Measurements from ENCODE around the gene SLC51B.

The SLC51B gene

DNA sequence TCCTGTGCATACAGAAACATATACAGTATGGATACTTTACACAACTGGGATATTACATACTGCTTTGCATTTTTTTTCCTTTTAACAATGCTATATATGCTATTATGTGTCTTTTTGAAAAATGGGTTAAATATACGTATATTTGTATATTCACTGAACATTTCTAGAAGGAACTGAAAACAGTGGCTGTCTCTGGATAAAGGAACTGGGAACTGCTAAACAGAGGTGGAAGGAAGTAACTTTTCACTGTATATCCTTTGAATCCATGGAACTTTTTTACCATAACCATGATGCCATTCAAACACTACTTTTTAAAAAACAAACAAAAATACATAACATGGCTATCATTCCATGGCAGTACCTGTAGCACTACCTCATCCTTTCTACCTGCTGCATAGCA lies 17.6 kb upstream of the SLC51B start:
- no peak overlapping the region for H3K27ac ChIP-seq (ENCODE audit: poor library complexity, severe bottlenecking)
- H3K27me3 ChIP-seq (ENCODE audit: insufficient read depth, poor library complexity, severe bottlenecking): no peaks in the 10 kb centered on the region
- no peak overlapping the region for H3K4me3 ChIP-seq (ENCODE audit: severe bottlenecking)
- H3K4me1 ChIP-seq (ENCODE audit: insufficient read depth, poor library complexity, severe bottlenecking): peaks cover 7% of the 10 kb centered on the region
- H3K36me3 ChIP-seq (ENCODE audit: low read depth): peaks cover 41% of the 10 kb centered on the region
- no peak for ATAC-seq (ENCODE audit: low read depth)
- no peaks in the 10 kb centered on the region for H3K9me3 ChIP-seq (ENCODE audit: severe bottlenecking)
- no peak for DNase-seq (ENCODE audit: low spot score)
- TF ChIP-seq CTCF (IDR thresholded peaks at IDR 0.05; ENCODE audit: poor library complexity, severe bottlenecking): no peak

DNA sequence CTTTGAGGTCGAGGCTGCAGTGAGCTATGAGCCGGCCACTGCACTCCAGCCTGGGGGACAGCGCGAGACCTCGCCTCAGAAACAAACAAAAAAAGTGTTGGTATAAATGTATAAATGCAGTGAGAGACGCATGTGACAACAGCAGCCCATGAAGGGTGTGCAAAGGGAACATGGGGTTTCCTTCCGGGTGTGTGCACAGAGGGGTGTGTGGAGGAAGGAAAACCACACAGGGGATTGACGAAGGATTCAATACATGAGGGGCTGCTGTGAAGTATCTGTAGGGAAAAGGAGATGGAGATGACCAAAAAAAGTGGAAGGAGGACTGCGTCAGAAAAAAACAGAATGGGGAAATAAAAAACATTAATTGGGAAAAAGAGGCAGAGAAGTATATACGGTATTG lies 16.8 kb upstream of the SLC51B start:
- TF ChIP-seq CTCF (IDR thresholded peaks at IDR 0.05; ENCODE audit: poor library complexity, severe bottlenecking): no peak
- ATAC-seq (ENCODE audit: low read depth): no peak
- DNase-seq (ENCODE audit: low spot score): no peak
- no peaks in the 10 kb centered on the region for H3K9me3 ChIP-seq (ENCODE audit: severe bottlenecking)
- no peaks in the 10 kb centered on the region for H3K27me3 ChIP-seq (ENCODE audit: insufficient read depth, poor library complexity, severe bottlenecking)
- no peak overlapping the region for H3K27ac ChIP-seq (ENCODE audit: poor library complexity, severe bottlenecking)
- H3K36me3 ChIP-seq (ENCODE audit: low read depth): peaks cover 34% of the 10 kb centered on the region
- peak overlapping the region; percentile 60 for H3K4me3 ChIP-seq (ENCODE audit: severe bottlenecking)
- peaks cover 7% of the 10 kb centered on the region for H3K4me1 ChIP-seq (ENCODE audit: insufficient read depth, poor library complexity, severe bottlenecking)

DNA sequence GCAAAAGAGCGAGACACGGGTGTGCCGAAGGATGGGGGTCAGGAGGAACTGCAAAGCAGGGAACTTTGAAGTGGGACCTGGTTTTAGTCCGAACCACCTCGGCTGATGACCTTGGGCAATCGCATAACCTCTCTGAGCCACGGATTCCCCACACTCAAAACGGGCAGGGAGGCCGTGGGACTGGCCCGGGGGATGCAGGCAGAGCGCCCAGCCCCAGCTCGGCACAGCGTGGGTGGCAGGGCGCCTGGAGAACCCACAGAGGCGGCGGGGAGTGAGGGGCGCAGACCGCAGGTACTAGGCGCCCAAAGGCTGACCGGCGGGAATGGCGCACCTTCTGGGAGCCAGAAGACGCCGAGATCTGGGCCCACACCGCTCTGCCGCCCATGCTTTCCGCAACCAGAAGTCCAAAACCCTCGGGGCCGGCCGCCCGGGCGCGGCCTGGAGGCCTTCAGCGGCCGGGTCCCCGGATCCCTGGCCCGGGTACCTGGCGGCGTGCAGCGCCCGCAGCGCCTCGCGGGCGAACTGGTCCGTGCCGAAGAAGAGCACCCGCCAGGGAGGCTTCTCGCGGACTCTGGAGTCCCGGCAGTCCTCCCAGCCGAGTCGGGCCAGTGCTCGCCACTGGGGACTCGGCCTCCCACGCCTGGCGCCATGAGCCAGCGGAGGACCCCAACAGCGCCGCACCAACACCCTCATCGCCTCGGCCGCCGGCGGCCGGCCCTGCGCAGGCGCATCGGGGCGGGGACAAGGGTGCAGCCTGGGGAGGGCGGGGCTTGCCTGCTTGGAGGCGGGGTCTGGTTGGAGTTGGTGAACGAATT lies 16.1 kb upstream of the SLC51B start, which contains the start of gene MTFMT:
TSS of gene MTFMT (minus strand) at position 719 of the 815 bp plus-strand sequence. CDS start at position 693, 26 bp downstream.
- H3K4me3 ChIP-seq (ENCODE audit: severe bottlenecking): peak within 1 kb of the TSS; percentile 60
- H3K27me3 ChIP-seq (ENCODE audit: insufficient read depth, poor library complexity, severe bottlenecking): no peaks in the 10 kb centered on the region
- peak; percentile 91 for ATAC-seq (ENCODE audit: low read depth)
- H3K4me1 ChIP-seq (ENCODE audit: insufficient read depth, poor library complexity, severe bottlenecking): peaks cover 7% of the 10 kb centered on the region
- no peaks in the 10 kb centered on the region for H3K9me3 ChIP-seq (ENCODE audit: severe bottlenecking)
- DNase-seq (ENCODE audit: low spot score): peak; percentile 94
- peaks cover 26% of the 10 kb centered on the region for H3K36me3 ChIP-seq (ENCODE audit: low read depth)
- peak within 1 kb of the TSS; percentile 4 for H3K27ac ChIP-seq (ENCODE audit: poor library complexity, severe bottlenecking)
- TF ChIP-seq CTCF (IDR thresholded peaks at IDR 0.05; ENCODE audit: poor library complexity, severe bottlenecking): no peak

- H3K36me3 ChIP-seq (ENCODE audit: low read depth): peaks cover 22% of the 10 kb centered on the region
- DNase-seq (ENCODE audit: low spot score) (no peak), ATAC-seq (ENCODE audit: low read depth) (no peak)
- H3K27me3 ChIP-seq (ENCODE audit: insufficient read depth, poor library complexity, severe bottlenecking): no peaks in the 10 kb centered on the region
- no peak overlapping the region for H3K27ac ChIP-seq (ENCODE audit: poor library complexity, severe bottlenecking)
- peaks cover 7% of the 10 kb centered on the region for H3K4me1 ChIP-seq (ENCODE audit: insufficient read depth, poor library complexity, severe bottlenecking)
- peak overlapping the region; percentile 60 for H3K4me3 ChIP-seq (ENCODE audit: severe bottlenecking)
- no peak for TF ChIP-seq CTCF (IDR thresholded peaks at IDR 0.05; ENCODE audit: poor library complexity, severe bottlenecking)
- H3K9me3 ChIP-seq (ENCODE audit: severe bottlenecking): no peaks in the 10 kb centered on the region
Observed at GRCh38 chr15:65029736-65030208, 15.4 kb upstream of the SLC51B start.
